ENCODE measurements around the gene LRPPRC.

DNA sequence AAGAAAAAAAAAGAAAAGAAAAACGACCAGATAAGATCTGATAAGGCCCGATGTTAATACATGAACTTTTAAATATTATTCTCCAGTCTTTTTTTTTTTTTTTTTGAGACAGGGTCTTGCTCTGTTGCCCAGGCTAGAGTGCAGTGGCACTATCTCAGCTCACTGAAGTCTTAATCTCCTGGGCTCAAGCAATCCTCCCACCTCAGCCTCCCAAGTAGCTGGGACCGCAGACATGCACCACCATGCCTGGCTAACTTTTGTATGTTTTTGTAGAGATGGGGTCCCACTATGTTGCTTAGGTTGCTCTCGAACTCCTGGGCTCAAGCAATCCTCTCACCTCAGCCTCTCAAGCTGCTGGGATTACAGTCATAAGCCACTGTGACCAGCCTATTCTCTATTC, 158.8 kb downstream of the LRPPRC start:
- TF ChIP-seq PHF20 (IDR thresholded peaks at IDR 0.05; ENCODE audit: partially characterized antibody): no peak
- TF ChIP-seq CTCF (IDR thresholded peaks at IDR 0.05 in 2 of 3, conservative IDR thresholded peaks at IDR 0.05 in 1 of 3; ENCODE audit: insufficient read depth in 2 of 3, low read depth in 1 of 3, low read length in 3 of 3): no peak
- TF ChIP-seq RCOR1 (IDR thresholded peaks at IDR 0.05; ENCODE audit: borderline replicate concordance in 1 of 2, low read depth in 2 of 2, low read length in 2 of 2): no peak
- TF ChIP-seq SIN3A (IDR thresholded peaks at IDR 0.05; ENCODE audit: borderline replicate concordance in 2 of 2, control insufficient read depth in 1 of 2, low read depth in 2 of 2, low read length in 2 of 2): no peak
- no peak for TF ChIP-seq ZBTB43 (CRISPR knock-in tag; IDR thresholded peaks at IDR 0.05)
- no peak for TF ChIP-seq TBP (optimal IDR thresholded peaks at IDR 0.05; ENCODE audit: low read depth, low read length)
- TF ChIP-seq ZNF764 (CRISPR knock-in tag; IDR thresholded peaks at IDR 0.05; ENCODE audit: low read depth): no peak
- TF ChIP-seq, protein P1, sequence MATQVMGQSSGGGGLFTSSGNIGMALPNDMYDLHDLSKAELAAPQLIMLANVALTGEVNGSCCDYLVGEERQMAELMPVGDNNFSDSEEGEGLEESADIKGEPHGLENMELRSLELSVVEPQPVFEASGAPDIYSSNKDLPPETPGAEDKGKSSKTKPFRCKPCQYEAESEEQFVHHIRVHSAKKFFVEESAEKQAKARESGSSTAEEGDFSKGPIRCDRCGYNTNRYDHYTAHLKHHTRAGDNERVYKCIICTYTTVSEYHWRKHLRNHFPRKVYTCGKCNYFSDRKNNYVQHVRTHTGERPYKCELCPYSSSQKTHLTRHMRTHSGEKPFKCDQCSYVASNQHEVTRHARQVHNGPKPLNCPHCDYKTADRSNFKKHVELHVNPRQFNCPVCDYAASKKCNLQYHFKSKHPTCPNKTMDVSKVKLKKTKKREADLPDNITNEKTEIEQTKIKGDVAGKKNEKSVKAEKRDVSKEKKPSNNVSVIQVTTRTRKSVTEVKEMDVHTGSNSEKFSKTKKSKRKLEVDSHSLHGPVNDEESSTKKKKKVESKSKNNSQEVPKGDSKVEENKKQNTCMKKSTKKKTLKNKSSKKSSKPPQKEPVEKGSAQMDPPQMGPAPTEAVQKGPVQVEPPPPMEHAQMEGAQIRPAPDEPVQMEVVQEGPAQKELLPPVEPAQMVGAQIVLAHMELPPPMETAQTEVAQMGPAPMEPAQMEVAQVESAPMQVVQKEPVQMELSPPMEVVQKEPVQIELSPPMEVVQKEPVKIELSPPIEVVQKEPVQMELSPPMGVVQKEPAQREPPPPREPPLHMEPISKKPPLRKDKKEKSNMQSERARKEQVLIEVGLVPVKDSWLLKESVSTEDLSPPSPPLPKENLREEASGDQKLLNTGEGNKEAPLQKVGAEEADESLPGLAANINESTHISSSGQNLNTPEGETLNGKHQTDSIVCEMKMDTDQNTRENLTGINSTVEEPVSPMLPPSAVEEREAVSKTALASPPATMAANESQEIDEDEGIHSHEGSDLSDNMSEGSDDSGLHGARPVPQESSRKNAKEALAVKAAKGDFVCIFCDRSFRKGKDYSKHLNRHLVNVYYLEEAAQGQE (IDR thresholded peaks at IDR 0.05; ENCODE audit: borderline replicate concordance): no peak
- TF ChIP-seq, protein P1 (CRISPR knock-in tag; IDR thresholded peaks at IDR 0.05; ENCODE audit: low read depth): no peak

All from K562 (cell line).